Activated T-cell treated with anti-CD3 and anti-CD28 coated beads for 1 hour (primary cell): ENCODE results near the gene JAZF1.
"Not testable (repeated sequence)": the region's sequence is repeated elsewhere in the genome, so short reads cannot be mapped to it uniquely, and the experiment has no call there.

Experiments
- DNase-seq: peaks from one replicate; pipeline ENCODE4 v3.0.0-alpha.2; 2020; ENCODE audit warnings: low read depth

Gene JAZF1

GRCh38 chr7:27910326-27910725 is 270.3 kb downstream of the JAZF1 start:
- DNase-seq, result no peak

DNA sequence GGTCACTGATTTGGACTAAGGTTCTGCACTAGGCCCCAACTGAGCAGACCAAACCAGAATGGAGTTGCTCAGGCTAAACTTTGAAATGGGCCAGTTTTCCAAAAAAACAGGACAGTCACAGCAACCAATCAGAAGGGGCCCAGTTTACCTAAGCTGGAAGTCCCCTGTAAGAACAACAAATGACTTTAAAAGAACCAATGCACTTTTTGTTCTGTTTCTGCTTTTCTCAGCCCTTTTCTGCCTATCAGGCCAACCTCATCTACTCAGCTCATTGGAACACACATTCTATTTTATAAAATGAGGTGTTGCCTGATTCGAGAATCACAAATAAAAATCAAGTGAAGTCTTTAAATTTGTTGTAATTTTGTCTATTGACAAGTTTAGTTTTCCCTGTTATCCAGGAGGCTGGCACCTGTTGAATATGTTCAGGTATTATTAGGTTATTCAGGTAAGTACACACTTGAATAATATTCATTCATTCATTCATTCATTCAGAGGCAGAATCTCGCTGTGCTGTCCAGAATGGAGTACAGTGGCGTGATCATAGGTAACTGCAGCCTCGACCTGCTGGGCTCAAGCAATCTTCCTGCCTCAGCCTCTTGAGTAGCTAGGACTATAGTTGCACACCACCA is 271.9 kb downstream of the JAZF1 start:
- DNase-seq, result no peak

- no peak for DNase-seq
Measured at GRCh38 chr7:27906385-27907091, 274.1 kb downstream of the JAZF1 start.

GRCh38 chr7:27905951-27906350 is 274.6 kb downstream of the JAZF1 start:
- no peak for DNase-seq

GRCh38 chr7:27901028-27901760 is 279.4 kb downstream of the JAZF1 start:
- DNase-seq, result no peak

- no peak for DNase-seq
Measured at GRCh38 chr7:27900006-27900405, 280.6 kb downstream of the JAZF1 start.

GRCh38 chr7:27899601-27900000 is 281.0 kb downstream of the JAZF1 start:
- DNase-seq, result no peak

GRCh38 chr7:27897441-27897847 is 283.2 kb downstream of the JAZF1 start:
- DNase-seq, result no peak

GRCh38 chr7:27897001-27897400 is 283.6 kb downstream of the JAZF1 start:
- no peak for DNase-seq

GRCh38 chr7:27895551-27895950 is 285.0 kb downstream of the JAZF1 start:
- DNase-seq, result no peak

- no peak for DNase-seq
Measured at GRCh38 chr7:27890205-27890849, 290.3 kb downstream of the JAZF1 start.

DNA sequence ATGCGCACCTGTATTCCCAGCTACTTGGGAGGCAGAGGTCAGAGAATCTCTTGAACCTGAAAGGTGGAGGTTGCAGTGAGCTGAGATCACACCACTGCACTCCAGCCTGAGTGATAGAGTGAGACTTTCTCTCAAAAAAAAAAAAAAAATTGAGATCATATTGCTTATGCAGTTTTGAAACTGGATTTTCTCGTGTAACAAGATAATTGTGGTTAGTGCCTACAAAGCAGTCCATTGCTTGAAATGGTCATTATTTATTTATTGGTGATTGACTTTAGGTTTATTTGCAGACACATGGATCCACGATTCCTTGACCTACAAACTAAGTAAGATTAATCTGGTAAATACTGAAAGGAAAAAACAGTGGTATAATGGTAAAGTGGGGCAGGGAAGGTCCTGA is 290.8 kb downstream of the JAZF1 start:
- no peak for DNase-seq

- DNase-seq, result no peak
Measured at GRCh38 chr7:27888736-27889135, 291.9 kb downstream of the JAZF1 start.

GRCh38 chr7:27886710-27887109 is 293.9 kb downstream of the JAZF1 start:
- not testable (repeated sequence) for DNase-seq

- DNase-seq, result no peak
Measured at GRCh38 chr7:27885652-27886051, 294.9 kb downstream of the JAZF1 start.

GRCh38 chr7:27883696-27884095 is 296.9 kb downstream of the JAZF1 start:
- no peak for DNase-seq

DNA sequence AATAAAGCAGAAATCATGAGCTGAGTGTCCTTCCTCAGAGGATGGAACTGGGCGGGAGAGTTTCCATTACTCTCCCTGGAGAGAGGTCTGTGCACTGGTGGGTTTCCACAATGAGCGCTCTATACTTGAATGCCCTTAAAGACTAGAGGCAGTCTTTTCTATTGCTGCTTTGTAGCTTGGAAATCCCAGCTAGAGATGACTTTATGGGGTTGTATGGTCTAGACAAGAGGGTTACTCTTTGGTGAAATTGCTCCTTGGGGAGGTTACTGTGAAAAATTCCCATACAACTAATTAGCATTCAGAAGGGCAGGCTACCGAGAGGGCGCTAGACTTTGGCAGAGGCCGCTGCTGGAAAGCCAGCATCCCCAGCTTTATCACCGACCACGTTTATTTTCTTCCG is 303.8 kb downstream of the JAZF1 start:
- DNase-seq, result no peak

DNA sequence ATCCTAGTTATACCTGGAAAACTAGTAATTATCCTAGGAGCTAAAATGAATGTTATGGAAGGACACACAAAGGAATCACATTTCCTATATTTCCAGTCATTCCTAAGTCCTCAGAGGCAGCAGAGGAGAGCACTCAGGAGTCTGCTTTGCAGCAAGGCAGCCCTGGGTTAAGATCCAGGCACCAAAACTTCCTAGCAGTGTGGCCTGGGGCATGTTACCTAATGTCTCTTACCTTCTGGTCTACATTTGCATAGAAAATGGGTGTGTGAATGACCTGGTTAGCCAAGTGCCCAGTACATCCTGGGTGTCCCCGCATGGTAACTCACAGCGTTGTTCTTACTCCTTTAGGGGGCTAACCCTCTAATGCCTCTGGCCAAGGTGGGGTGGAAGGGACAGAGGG is 304.8 kb downstream of the JAZF1 start:
- no peak for DNase-seq

DNA sequence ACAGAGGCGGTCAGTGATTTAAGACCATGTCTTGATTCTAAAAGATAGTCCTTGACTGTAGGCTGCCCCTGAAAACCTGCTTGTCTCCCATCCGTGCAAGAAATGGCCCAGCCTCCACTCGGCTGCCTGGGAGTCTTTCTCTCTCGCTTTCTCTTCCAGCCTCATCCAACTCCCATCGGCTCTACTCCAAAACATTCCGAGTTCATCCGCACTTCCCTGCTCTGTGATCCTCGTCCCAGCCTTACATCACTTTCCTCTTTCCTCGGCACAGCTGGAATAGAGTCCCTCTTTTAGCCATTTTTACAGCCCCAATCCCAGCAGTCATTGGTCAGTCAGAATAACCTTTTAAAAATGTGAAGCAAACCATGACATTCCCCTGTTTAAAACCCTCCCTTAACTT is 305.5 kb downstream of the JAZF1 start:
- no peak for DNase-seq

- DNase-seq, result no peak
Measured at GRCh38 chr7:27873981-27874957, 306.3 kb downstream of the JAZF1 start.
